HCT116 (cell line): ENCODE measurements around the gene CD27.
"Not testable (repeated sequence)": the region's sequence is repeated elsewhere in the genome, so short reads cannot be mapped to it uniquely, and the experiment has no call there.

ENCODE experiments used
- CEBPB ChIP-seq: IDR thresholded peaks from 2 replicates; pipeline ENCODE4 v1.6.1; 2012; ENCODE audit warnings: low read depth
- CTCF ChIP-seq, 3 experiments: fragments of 200-600 bp in 1 of 3; sonication (generic) in 1 of 3; IDR thresholded peaks in 2 of 3; conservative IDR thresholded peaks in 1 of 3; 2 replicates each; pipeline ENCODE4 v1.5.1; 2012 to 2017; ENCODE audit warnings: low read depth in 2 of 3, low read length in 2 of 3, antibody characterized with exemption in 1 of 3, borderline replicate concordance in 1 of 3, control low read depth in 1 of 3, mild to moderate bottlenecking in 1 of 3, mixed read lengths in 1 of 3, mixed run types in 1 of 3, moderate library complexity in 1 of 3; ENCODE audit not compliant: insufficient read depth in 1 of 3
- EZH2 ChIP-seq: fragments of 200-600 bp; sonication (generic); IDR thresholded peaks from 2 replicates; pipeline ENCODE4 v1.6.1; 2017; ENCODE audit warnings: antibody characterized with exemption, mixed run types
- JUND ChIP-seq: IDR thresholded peaks from 2 replicates; pipeline ENCODE4 v1.6.1; 2012
- POLR2A ChIP-seq: IDR thresholded peaks from 2 replicates; pipeline ENCODE4 v1.7.0; 2011; ENCODE audit warnings: borderline replicate concordance; ENCODE audit not compliant: insufficient read depth, insufficient read length; ENCODE audit errors: extremely low read depth
- POLR2AphosphoS5 ChIP-seq: IDR thresholded peaks from 2 replicates; pipeline ENCODE4 v1.6.1; 2011; ENCODE audit warnings: mild to moderate bottlenecking, low read depth, low read length, moderate library complexity
- REST ChIP-seq: IDR thresholded peaks from 2 replicates; pipeline ENCODE4 v1.6.1; 2012; ENCODE audit warnings: low read depth
- SRF ChIP-seq: IDR thresholded peaks from 2 replicates; pipeline ENCODE4 v1.6.1; 2012; ENCODE audit warnings: low read depth
- TCF7L2 ChIP-seq: IDR thresholded peaks from 2 replicates; pipeline ENCODE4 v1.7.0; 2011; ENCODE audit warnings: borderline replicate concordance, inconsistent platforms; ENCODE audit not compliant: insufficient read depth, insufficient read length; ENCODE audit errors: extremely low read depth
- YY1 ChIP-seq: IDR thresholded peaks from 2 replicates; pipeline ENCODE4 v1.6.1; 2011; ENCODE audit warnings: low read length, low read depth, moderate library complexity, mild to moderate bottlenecking; ENCODE audit not compliant: insufficient replicate concordance; ENCODE audit errors: extremely low read depth
- ZFX ChIP-seq: fragments of 450-650 bp; IDR thresholded peaks from 2 replicates; pipeline ENCODE4 v1.6.1; 2017
- ZNF274 ChIP-seq: fragments of 200-500 bp; sonication (Bioruptor generic); IDR thresholded peaks from 2 replicates; pipeline ENCODE4 v1.6.1; 2014; ENCODE audit warnings: mild to moderate bottlenecking, low read depth, low read length, inconsistent platforms
- TF ChIP-seq, protein P1 (sequence below): IDR thresholded peaks from 2 replicates; pipeline ENCODE4 v1.6.1; 2011; ENCODE audit warnings: mild to moderate bottlenecking, low read length, moderate library complexity; ENCODE audit not compliant: insufficient replicate concordance; ENCODE audit errors: extremely low read depth
- TF ChIP-seq, protein P2 (sequence below): IDR thresholded peaks from 2 replicates; pipeline ENCODE4 v1.6.1; 2012

DNA sequence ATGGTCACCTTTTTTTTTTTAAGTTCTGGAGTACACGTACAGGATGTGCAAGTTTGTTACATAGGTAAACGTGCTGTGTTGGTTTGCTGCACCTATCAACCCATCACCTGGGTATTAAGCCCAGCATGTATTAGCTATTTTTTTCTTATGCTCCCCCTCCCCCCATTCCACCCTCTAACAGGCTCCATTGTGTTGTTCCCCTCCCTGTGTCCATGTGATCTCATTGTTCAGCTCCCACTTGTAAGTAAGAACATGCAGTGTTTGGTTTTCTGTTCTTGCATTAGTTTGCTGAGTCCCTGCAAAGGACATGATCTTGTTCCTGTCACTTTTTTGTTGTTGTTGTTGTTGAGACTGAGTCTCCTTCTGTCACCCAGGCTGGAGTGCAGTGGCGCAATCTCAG, 52.5 kb downstream of the CD27 start:
- TF ChIP-seq CTCF (IDR thresholded peaks at IDR 0.05 in 2 of 3, conservative IDR thresholded peaks at IDR 0.05 in 1 of 3; ENCODE audit: borderline replicate concordance in 1 of 3, insufficient read depth in 1 of 3, low read depth in 2 of 3, low read length in 2 of 3); POLR2AphosphoS5; POLR2A; REST; CEBPB; ZFX; YY1; EZH2; SRF; JUND; ZNF274; TCF7L2: not testable (repeated sequence)
- TF ChIP-seq, protein P1, sequence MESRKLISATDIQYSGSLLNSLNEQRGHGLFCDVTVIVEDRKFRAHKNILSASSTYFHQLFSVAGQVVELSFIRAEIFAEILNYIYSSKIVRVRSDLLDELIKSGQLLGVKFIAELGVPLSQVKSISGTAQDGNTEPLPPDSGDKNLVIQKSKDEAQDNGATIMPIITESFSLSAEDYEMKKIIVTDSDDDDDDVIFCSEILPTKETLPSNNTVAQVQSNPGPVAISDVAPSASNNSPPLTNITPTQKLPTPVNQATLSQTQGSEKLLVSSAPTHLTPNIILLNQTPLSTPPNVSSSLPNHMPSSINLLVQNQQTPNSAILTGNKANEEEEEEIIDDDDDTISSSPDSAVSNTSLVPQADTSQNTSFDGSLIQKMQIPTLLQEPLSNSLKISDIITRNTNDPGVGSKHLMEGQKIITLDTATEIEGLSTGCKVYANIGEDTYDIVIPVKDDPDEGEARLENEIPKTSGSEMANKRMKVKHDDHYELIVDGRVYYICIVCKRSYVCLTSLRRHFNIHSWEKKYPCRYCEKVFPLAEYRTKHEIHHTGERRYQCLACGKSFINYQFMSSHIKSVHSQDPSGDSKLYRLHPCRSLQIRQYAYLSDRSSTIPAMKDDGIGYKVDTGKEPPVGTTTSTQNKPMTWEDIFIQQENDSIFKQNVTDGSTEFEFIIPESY: not testable (repeated sequence)
- TF ChIP-seq, protein P2, sequence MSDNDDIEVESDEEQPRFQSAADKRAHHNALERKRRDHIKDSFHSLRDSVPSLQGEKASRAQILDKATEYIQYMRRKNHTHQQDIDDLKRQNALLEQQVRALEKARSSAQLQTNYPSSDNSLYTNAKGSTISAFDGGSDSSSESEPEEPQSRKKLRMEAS: not testable (repeated sequence)
